Epithelial cell of esophagus (primary cell): ENCODE measurements around the gene CTXND1.
A peak's percentile ranks its signal among the peaks of the same experiment; 100 is the strongest.

Experiments
- DNase-seq: peaks from one replicate; pipeline ENCODE4 v3.0.0; 2010; ENCODE audit warnings: low read depth
- H3K4me3 ChIP-seq: 2 replicates; pipeline ENCODE4 v1.5.1; 2011; ENCODE audit warnings: mild to moderate bottlenecking, low read length, control low read depth
- TF ChIP-seq, protein P1 (sequence below): IDR thresholded peaks from 2 replicates; pipeline ENCODE4 v1.5.1; 2011; ENCODE audit warnings: low read depth, mild to moderate bottlenecking, low read length, control low read depth, inconsistent platforms; ENCODE audit not compliant: insufficient read depth; ENCODE audit errors: missing control alignments

CTXND1 gene

DNA sequence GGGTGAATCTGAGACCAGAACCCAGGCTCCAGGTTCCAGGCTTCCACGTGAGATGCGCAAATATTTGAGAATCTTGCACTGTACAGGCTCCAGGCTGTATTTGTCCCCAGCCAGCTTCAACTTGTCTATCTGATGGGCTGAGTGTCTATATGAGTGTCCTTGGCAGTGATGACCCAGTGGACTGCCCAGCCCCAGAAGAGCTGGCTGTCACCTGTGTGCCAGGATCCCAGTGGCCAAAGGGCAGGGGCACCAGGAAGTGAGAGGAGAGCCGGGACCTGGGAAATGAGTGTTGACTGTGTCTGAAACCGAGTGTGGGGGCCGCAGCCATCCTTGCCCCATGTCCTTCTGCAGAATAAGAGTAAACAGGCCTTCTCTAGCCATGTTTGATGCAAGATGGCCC is 88.8 kb downstream of the CTXND1 start:
- DNase-seq, result no peak
- TF ChIP-seq, protein P1, sequence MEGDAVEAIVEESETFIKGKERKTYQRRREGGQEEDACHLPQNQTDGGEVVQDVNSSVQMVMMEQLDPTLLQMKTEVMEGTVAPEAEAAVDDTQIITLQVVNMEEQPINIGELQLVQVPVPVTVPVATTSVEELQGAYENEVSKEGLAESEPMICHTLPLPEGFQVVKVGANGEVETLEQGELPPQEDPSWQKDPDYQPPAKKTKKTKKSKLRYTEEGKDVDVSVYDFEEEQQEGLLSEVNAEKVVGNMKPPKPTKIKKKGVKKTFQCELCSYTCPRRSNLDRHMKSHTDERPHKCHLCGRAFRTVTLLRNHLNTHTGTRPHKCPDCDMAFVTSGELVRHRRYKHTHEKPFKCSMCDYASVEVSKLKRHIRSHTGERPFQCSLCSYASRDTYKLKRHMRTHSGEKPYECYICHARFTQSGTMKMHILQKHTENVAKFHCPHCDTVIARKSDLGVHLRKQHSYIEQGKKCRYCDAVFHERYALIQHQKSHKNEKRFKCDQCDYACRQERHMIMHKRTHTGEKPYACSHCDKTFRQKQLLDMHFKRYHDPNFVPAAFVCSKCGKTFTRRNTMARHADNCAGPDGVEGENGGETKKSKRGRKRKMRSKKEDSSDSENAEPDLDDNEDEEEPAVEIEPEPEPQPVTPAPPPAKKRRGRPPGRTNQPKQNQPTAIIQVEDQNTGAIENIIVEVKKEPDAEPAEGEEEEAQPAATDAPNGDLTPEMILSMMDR, result no peak

GRCh38 chr15:80162059-80162554 is 89.9 kb downstream of the CTXND1 start:
- DNase-seq, result no peak
- TF ChIP-seq, protein P1, result no peak
- H3K4me3 ChIP-seq, result no peak overlapping the region

More for the DNA sequence above, 88.8 kb downstream of the CTXND1 start:
- H3K4me3 ChIP-seq, result no peak overlapping the region

GRCh38 chr15:80161468-80162016 is 90.5 kb downstream of the CTXND1 start:
- TF ChIP-seq, protein P1, result no peak
- no peak for DNase-seq
- H3K4me3 ChIP-seq, result no peak overlapping the region

DNA sequence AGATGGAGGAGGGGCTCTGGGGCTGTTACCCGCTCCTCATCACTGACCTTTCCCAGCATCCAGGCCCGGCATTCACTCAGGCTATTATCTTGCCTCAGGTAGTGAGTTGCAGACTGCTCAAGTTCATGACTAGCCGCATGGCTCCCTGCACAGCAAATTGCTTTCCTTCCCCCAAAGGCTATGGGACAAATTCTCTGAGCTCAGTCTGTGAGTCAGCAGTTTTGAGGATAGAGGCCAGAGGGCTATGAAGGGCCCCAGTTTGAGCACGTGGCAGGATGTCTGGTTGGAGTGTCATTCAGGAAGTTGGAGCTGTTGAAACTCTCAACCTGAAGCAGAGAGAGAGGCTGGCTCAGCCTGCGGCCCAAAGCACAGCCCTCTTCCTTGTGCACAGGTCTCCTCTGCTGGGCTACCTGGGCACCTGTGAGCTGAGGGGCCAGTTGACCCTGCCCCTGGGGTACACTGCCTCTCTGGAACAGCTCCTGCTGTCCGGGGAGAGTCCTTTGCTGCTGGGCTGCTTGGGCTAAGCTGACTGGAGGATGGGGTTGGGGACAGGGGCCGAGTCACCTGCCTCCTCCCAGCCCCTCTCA is 91.3 kb downstream of the CTXND1 start:
- peak; percentile 97 for DNase-seq
- TF ChIP-seq, protein P1, result no peak
- no peak overlapping the region for H3K4me3 ChIP-seq

DNA sequence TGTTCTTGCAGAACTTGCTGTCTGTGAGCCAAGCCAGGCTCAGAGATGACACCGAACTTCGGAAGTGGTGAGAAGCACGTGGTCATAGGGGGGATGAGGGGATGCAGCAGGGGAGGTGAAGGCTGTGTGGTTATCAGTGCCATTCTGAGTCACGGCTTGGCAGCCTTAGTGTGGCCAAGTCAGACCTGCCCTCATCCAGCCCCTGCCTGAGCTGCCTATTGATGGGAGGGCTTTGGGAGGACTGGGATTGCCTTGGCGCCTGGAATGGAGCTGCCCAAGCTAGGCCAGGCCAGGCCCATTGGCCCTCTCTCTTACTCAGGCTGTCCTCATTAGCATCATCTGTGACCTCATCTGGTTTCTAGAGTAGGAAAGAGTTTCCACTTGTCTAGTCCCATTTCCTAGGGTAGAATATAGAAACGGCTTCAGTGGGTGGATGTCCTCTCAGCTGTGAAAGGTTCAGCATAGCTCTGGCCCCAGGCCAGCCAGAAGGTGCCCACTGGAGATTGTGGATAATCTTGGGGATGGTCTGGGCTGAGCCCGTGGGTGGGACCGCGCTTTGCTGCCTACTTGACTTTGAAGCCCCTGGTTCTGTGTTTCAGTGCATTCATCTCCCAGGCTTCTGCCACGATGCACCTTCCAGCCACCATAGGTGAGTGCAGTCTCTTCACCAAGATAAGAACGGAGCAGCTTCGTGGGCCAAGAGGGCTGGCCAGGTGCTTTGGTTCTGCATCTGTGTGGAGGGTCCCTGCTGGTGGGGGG is 92.0 kb downstream of the CTXND1 start:
- no peak for DNase-seq

GRCh38 chr15:80159301-80159700 is 92.7 kb downstream of the CTXND1 start:
- DNase-seq, result no peak
- TF ChIP-seq, protein P1, result no peak
- no peak overlapping the region for H3K4me3 ChIP-seq

More for the DNA sequence above, 92.0 kb downstream of the CTXND1 start:
- TF ChIP-seq, protein P1, result no peak
- H3K4me3 ChIP-seq, result no peak overlapping the region
